ENCODE data around the gene ZNF433.
A peak's percentile ranks its signal among the peaks of the same experiment; 100 is the strongest.

ZNF433 gene

DNA sequence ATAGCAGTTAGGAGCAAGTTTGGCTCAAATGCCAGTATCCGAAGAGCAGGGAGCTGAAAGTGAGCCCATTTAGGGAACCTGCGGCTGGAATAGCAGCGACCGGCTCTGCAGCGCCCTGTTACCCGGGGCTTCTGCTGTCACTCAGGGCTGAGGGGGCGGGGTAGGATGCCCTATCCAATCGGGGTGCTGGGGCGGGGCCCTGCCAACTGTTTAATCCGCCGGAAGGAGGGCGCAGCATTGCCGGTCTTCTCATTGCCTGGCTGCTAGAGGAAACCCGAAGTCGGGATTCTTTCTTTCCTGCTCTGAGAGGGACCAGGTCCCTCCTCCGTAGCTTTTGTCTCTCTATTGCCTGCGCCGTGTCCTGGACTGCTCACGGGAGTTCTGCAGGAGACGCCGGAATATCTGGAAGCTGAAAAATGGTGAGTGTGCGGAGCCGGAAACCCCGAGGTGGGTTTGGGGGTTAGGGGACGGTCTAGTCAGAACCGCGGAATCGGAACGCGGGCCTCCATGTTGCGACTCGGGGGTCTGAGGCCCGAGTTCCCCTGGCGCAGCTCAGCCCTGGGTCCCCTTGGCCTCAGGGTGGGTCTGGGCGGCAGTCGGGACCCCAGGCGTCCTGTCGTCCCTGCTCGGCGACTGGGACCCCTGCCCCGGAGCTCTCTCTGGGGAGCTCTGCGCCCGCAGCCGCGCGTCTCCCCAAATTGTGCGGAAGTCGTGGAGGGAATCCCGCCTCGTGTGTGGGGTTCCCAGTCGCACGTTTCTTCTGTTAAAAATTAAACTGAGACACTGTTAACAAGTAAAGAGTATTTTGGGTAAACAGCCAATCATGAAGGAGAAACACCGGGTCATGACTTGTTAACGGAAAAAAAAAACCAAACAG, 47.8 kb downstream of the ZNF433 start:
- DNase-seq = peak; percentile 70

DNA sequence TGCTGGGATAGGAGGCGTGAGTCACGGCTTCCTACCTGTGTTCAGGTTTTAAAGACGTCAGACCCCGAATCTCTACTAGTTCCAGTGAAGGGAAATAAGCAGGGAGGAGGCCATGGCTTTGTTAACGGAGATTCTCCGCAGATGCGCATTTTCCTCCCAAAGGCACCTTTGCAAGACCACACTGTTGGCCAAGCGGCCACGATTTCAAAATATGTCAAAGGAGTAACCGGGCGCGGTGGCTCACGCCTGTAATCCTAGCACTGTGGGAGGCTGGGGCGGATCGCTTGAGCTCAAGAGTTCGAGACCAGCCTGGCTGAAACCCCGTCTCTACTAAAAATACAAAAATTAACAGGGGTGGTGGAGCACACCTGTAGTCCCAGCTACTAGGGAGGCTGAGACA, 48.7 kb downstream of the ZNF433 start:
- DNase-seq = no peak

DNA sequence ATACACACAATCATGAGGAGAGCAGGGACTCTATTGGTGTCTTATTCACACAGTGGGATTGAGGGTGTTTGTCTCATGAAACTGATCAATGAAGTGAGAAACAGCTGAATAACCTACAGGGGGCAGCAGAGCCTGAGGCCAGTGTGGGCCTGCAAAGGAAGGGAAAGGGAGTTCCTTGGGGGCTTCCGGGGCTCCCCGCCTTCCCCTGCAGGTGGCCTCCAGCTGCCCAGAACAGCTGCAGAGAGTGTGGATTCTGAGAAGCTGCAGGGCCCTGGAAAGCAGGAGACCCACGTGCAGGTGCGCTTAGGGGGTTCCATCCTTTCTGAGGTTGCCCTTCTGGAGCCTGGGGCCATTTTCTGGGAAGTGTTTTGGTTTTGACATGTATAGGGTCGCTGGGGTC, 50.5 kb downstream of the ZNF433 start:
- DNase-seq = no peak

DNA sequence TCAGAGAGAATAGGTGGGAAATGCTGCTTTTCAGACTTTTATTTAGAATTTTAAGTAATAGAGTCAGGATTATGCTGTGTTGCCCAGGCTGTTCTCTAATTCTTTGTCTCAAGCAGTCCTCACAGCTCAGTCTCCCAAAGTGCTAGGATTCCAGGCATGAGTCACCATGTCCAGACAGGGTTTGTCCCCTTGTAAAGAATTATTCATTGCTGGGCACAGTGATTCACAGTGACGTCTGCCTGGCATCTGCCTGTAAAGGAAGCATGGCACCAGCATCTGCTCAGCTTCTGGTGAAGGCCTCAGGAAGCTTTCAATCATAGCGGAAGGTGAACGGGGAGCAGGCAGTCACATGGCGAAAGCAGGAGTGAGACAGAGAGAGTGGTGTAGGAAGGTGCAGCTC, 53.0 kb downstream of the ZNF433 start:
- DNase-seq = no peak

DNA sequence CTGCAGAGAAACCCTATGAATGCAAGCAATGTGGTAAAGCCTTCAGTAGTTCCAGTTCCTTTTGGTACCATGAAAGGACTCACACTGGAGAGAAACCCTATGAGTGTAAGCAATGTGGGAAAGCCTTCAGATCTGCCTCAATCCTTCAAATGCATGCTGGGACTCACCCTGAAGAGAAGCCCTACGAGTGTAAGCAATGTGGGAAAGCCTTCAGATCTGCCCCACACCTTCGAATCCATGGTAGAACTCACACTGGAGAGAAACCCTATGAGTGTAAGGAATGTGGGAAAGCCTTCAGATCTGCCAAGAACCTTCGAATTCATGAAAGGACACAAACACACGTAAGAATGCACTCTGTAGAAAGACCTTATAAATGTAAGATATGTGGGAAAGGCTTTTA, 56.0 kb downstream of the ZNF433 start:
- no peak for DNase-seq

DNA sequence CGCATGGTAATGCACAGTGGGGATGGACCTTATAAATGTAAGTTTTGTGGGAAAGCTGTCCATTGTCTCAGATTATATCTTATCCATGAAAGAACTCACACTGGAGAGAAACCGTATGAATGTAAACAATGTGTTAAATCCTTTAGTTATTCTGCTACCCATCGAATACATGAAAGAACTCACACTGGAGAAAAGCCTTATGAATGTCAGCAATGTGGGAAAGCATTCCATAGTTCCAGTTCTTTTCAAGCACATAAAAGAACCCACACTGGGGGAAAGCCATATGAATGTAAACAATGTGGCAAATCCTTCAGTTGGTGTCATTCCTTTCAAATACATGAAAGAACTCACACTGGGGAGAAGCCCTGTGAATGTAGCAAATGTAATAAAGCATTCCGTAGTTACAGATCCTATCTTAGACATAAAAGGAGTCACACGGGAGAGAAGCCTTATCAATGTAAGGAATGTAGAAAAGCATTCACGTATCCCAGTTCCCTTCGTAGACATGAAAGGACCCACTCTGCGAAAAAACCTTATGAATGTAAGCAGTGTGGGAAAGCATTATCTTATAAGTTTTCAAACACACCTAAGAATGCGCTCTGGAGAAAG, 56.9 kb downstream of the ZNF433 start:
- no peak for DNase-seq

DNA sequence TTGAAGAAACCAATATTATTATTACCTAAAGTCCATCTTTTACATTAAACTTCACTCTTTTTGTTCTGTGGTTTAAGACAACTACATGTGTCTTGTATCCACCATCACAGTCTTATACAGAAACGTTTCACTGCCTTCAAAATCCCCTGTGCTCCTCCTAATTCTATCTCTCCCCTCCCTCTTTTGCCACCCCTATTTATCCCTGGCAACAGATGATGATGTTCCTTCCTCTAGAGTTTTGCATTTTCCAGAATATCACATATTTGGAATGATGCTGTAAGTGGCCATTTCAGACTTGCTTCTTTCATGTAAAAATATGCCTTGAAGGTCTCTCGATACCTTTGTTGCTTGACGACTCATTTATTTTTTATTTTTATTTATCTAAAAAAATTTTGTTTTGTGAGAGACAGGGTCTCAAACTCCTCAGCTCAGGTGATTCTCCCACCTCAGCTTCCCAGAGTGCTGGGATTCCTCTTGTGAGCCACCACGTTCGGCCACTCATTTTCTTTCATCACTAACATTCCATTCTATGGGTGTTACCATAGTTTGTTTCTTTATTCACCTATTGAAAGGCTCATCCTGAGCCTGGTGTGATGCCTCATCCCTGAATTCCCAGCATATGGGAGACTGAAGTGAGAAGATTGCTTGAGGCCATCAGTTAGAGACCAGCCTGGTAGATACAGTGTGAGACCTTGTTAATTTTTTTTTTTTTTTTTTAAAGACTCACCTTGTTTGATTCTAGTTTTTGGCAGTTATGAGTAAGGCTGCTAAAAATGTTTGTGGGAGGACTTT, 62.3 kb downstream of the ZNF433 start:
- DNase-seq = no peak

DNA sequence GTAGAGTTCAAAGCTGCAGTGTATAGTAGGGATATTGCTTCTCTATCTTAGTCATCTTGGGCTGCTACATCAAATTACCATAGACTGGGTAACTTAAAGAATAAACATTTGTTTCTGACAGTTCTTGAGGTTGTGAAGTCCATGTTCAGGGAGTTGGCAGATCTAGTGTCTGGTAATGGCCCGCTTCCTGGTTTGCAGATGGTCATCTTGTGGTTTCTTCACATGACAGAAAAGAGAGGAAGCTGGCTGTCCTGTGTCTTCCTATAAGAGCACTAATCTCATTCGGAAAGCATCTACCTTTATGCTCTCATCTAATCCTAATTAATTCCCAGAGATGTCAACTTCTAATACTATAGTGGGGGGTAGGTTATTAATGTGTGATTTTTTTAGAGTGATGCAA, 64.4 kb downstream of the ZNF433 start:
- DNase-seq = no peak

DNA sequence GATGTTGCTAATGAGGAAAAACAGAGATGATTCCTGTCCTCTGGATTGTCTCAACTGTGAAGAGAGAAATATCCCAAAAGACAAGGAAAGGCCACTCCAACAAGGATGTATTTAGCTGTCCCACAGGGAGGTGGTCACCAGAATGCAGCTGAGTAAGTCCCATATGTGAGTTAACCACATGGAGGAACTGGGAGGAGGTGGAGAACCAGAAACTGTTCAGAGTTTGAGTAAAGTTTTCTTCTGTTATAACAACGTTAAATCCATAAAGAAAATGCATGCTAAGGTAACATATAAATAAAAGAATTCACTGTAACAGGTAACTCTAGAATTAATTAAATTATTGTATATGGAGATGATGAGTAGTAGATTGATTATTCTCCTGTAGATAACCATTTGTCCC, 65.3 kb downstream of the ZNF433 start:
- no peak for DNase-seq

DNA sequence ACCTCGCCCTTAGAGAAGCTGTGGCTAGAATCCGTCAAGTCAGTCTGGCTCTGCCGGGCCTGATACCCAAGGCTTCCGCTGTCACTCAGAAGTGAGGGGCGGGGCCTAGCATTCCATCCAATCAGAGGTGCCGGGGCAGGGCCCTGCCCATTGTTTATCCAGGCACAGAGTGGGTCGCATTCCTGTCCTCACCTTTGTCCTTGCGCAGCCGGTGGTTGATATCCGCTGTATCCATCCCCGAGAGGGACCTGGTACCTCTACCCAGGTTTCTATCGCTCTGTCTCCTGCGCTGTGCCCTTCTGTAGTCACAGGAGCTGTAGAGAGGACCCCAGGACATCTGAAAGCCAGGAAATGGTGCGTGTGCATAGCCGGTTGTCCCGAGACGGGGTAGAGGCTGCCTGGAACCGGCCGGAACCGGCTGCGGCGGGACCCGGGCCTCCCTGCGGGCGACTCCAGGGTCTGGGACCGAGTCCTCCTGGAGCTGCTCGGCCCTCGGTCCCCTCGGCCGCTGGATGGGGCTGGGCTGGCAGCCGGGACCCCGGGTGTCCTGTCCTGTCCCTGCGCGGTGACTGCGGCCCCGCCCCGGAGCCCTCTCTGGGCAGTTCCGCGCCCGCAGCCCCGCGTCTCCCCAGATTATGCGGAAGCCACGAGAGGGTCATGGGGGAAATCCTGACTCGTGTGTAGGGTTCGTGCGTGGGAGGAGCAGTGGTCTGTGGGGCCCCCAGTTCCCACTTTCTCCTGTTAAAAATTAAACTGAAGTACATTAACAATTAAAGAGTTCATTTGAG, 70.4 kb downstream of the ZNF433 start, which contains the start of gene ZNF763:
TSS of gene ZNF763 (plus strand) at position 183 of the 788 bp plus-strand sequence. CDS start at position 352, 169 bp downstream.
- DNase-seq = peak; percentile 31
